HG03342 (cell line): ENCODE data around the gene CDC14B.
"Not testable (repeated sequence)": the region's sequence is repeated elsewhere in the genome, so short reads cannot be mapped to it uniquely, and the experiment has no call there.

Experiments
- ATAC-seq: cut with Tn5 transposase; IDR thresholded peaks from one replicate; pipeline ENCODE4 v1.9.1; 2021; ENCODE audit warnings: mild to moderate bottlenecking, moderate library complexity; ENCODE audit not compliant: unreplicated experiment

CDC14B gene

GRCh38 chr9:96596601-96597111, 23.0 kb downstream of the CDC14B start:
- no peak for ATAC-seq

DNA sequence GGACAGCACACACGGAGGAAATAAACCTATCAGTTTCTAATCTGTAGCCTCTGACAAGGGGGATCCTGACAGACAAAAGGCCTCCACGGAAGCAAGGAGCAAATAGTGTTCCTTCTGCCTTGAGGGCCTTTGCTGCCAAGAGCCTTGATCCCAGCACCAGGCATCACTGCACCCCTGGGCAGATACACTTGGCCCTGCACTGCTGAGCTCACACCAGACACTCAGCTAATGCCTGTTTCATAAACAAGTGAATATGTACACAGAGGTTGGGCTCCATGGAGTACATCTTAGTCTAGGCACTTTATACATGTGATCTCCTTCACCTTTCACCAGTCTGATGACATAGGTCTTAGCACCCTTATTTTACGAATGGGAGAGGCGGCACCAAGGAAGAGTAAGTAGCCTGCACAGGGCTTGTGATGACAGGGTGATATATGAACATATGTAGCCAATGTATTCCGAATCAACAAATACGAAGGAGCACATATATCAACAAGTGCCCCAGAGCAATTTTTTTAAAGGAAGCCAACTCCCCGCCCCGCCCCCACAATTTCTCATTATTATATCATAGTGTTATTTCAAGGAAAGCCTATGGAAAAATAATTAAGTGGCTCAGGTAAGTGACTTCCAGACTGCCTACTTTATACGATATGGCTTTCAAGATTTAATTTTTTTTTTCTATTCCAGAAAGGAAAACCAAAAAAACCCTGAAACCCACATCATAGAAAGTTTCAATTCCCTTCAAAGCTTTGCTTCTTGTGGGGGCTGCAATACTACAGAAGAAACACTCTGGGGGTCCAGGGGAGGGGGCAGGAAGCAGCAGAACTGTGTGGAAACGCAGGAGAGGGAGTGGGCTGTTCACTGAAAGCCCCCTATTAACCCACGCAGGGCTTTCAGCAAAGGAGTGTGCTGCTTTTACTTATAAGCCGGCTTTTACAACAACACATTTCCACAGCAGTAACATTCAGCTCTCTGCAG, 32.0 kb downstream of the CDC14B start:
- no peak for ATAC-seq

DNA sequence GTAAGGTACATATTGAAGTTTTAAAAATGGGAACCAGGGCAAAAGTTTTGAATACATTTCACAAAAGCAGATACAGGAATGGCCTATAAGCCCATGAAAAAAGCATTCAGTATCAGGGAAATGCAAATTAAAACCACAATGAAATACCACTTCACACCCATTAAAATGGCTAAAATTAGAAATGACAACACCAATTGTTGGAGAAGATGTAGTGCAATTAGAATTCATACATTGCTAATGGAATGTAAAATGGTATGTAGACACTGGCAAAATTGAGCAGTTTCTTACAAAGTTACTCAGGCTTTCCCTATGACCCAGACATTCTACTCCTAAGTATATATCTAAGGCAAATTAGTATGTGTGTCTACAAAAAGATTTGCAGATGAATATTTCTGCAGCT, 34.2 kb downstream of the CDC14B start:
- no peak for ATAC-seq

DNA sequence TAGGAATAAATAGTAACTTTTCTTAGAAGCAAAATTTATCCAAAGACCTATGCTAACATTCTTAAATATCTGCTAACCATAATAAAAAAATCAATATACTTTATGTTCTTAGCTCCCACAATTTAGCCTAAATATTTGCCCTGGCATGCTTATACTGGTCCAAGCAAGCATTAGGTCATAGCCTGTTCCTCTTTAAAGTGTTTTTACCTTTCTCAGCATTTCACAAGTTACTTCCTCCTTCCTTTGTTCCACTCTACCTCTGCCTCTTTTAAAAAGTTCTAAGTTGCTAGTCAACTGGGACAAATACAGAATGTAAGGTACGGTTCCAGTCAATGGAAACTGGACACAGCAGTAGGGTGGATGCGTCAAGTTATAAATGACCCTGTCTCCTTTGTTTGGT, 37.4 kb downstream of the CDC14B start:
- ATAC-seq = not testable (repeated sequence)

DNA sequence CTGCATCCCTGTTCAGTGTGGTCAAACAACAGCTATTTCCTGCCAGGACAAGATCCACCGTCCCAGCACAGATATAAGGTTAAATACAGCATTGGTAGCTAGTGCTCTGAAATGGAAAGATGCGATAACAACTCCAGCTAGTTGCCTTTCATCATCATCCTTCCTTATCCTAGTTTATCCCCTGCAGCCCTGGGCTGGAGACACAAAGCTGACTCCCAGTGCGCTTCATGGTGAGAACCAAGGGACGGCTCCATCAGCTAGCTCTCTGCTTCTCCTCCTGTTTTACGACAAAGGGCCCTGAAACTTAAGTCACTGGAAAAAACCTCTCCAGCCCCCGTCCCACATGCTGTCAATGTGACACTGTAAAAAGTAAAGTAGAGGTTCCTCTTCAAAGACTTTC, 37.9 kb downstream of the CDC14B start:
- ATAC-seq = no peak

DNA sequence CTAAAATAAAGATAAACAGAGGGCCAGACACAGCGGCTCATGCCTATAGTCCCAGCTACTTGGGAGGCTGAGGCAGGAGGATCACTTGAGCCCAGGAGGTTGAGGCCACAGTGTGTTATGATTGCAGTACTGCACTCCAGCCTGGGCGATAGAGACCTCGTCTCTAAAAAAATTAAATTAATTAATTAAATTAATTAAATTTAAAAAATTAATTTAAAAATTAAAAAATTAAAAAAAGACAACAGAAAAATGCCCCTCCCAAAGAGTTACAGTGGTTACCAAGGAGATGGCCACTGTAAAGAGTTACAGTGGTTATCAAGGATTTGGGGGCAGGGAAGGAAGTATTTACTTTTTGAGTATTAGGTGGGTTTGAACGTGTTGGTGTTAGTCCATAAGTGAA, 38.3 kb downstream of the CDC14B start:
- no peak for ATAC-seq

DNA sequence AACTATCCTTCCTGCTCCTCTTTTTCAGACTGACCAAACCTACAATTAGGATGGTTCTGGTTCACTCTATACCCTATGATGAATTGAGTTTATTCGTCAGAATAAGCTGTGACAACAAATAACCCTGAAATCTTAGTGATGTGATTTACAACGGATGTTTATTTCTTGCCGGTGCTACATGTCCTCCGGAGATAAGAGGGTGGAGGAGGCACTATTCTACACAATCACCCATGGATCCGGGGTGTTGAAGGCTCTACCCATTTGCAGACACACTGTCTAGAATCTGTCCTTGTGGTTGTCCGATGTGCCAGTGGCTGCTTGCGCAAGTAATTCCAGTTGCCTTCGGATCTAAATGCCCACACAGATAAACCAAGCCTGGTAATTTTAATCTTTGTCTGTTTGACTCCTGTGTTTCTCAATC, 44.7 kb downstream of the CDC14B start:
- ATAC-seq = no peak

DNA sequence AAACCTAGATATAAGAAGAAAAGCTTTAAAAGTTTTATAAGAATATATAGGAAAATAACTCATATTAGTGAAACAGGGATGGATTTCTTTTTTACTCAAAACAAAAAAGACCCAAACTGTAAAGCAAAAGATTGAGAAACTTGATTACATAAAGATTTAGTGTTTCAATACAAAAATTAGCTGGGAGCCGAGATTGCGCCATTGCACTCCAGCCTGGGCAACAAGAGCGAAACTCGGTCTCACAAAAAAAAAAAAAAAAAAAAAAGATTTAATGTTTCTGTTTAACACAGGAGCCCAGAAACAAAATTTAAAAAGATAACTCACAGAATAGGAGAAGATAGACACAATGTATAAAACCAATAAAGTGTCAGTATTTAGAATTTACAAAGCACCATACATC, 45.2 kb downstream of the CDC14B start:
- ATAC-seq = no peak

GRCh38 chr9:96567203-96567700, 52.4 kb downstream of the CDC14B start:
- ATAC-seq = peak; percentile 47

DNA sequence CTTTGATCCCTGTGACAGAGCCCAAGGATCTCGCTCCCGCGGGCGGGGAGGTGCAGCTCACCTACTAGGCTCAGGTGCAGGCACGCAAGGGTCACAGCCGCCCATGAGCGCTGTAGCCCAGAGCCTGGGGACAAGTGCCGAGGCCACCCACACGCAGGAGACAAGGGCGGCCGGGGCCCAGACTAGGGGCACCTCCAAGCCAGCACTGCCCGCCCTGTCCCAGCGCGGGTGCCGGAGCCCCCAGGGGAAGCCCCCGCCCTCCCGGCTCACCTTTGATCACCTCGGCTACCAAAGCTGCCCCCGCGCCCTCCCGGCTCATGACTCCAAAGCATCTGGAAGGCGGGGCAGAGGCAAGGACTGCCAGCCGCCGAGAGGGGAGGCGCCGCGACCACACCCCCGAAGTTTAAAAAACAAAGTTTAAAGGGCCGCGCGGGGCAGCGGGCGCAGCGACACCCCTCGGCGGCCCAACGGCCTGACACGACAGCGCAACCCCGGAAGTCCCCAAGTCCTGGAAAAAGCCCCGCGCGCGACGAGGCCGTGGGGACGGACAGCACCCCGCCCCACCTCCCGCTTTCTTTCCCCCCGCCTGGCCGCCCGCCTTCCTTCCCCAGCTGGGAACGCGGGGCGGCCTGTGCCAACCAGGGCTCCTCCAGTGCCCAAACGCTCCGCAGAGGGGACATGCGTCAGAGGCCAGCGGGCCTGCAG, 53.0 kb downstream of the CDC14B start:
- ATAC-seq = peak; percentile 88

DNA sequence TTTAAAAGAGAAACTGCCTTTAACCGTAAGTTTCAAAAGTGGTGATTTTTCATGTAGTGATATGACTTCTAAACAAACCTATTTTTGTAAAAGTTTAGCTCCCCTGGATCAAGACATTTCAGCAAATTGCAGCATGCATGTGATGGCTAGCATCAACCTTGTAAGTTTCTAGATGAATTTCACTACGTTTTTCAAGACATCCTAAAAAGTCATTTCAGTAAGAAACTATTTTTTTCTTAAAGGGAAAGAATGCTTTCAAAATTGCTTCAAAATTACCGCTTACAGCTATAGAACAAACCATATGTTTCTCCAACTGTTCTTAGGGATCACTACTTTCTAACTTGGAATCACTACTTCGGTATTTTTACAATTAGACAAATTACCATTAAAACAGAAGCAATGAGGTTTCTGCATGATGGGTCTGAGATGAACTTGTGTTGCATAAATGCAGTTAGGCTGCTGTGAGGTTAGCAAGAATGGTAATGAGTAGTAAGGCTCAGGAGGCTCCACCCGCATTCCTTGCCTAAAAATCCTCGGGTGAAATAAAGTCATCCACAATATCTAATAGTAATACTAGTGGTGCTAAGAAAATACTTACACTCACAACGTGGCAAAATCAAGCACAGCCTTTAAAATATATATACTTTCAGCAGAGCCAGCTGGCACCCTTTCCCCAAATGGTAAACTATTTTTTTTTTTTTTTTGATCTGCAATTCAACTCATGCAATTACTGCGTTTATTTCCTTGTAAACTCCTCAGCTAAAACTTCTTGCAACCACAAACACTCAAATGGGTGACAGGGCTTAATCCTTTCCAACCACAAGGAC, 53.8 kb downstream of the CDC14B start:
- ATAC-seq = no peak

DNA sequence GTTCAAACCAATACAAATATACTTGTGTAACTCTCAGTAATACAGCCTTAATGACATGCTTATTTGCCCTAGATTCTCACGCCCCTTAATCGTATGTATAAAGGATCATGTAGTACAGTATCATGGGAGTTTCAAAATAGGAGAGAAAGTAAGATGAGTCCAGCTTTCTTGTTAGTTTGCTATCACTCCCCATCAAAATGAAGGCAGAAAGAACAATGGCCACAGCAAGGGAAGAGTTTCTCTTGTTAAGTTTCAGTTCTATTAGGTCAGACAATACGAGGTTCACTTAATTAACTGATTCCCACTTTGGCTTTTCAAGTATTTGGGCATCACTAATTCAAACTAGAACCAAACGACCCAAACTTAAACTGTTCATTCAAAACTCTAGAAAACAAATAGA, 55.4 kb downstream of the CDC14B start:
- no peak for ATAC-seq

- ATAC-seq = no peak
These were observed 60.2 kb downstream of the CDC14B start for GRCh38 chr9:96559339-96559943.

DNA sequence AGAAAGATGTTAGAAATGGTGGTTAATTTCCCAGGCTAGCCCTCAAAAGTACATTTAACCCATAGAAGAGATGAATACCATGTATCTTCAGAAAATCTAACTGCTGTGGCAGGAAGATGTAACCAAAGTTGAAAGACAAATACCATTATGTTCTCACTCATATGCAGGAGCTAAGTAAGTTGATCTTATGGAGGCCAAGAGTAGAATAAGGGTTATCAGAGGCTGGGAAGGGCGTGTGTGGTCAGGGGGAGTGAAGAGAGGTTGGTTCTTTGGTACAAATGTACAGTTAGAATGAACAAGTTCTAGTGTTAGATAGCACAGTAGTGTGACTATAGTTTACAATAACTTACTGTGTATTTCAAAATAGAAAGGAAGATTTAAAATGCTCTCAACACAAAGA, 61.7 kb downstream of the CDC14B start:
- no peak for ATAC-seq

DNA sequence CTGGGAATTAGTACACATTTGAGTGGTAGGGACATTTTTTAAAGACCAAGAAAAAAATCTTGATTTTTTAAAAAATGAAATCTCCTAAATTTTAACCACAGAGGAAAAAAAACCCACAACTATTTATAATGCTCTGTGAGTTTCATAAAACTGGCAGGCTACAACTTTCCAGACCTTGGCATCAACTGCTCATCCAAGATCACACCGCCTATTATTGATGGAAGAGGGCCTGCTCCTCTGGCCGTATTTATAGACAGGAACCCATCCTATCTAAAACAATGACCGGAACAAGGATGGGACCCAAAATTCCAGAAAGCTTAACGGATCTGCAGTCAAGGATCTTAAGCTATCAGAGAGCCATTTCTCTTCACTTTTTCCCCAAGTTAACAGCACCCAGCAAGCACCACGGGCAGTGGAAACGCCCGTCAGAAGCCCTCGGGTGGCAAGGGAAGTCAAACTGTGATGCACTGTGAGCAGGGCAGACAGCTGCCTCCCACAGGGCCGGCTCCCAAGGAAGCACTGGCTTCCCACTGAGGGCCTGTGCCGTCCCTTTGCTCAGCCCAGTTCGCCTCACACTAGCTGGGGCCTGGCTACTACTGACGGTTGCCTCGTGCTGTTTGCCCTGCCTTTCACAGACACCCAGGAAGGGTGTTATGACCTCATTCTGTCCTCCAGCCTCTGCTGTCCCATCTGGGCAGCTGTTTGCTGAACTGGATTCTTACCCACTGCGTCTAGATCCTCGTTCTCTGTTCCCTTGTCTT, 62.8 kb downstream of the CDC14B start:
- ATAC-seq = no peak

DNA sequence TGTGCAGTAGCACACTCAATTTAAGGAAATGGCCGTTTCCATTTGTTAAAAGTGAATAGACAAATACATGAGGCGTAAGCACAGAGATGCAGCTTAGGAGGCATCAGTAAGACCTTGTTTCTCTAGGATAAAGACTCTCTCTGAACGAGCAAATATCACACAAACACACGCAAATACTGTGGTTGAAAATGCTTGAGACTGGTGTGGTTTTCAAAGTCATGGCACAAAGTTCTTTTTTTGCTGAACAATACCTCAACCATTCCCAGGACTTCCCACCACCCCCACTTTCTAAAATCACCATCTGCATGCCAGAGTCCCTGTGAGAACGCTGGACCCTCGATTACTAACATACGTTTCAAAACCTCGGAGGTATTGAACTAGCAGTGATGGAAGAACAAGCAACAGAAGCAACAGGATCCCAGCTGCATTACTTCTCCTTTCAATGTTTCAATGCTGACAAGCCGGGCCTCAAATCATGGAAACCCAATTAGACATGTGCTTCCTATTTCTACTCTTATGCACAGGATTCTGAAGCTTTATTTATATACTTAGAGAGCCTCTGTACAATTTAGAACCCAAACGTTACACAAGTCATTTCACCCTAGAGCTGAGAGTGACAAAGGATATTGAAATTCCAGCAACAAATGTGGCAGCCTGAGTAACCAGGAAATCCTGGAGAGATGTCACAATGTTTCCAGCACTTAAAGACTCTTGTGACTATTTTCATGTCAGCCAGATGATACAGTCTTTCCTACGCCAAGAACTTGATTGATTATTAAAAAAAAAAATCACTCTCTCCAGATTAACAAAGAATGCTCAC, 63.9 kb downstream of the CDC14B start:
- no peak for ATAC-seq

GRCh38 chr9:96554801-96555566, 64.7 kb downstream of the CDC14B start:
- ATAC-seq = no peak

- no peak for ATAC-seq
These were observed 65.3 kb downstream of the CDC14B start for GRCh38 chr9:96554326-96554725.
